ENCODE results near the gene COL4A4.

Gene COL4A4

GRCh38 chr2:227057060-227057459 is 106.9 kb downstream of the COL4A4 start:
- no peak for DNase-seq (ENCODE audit: extremely low read depth, insufficient read length)

DNA sequence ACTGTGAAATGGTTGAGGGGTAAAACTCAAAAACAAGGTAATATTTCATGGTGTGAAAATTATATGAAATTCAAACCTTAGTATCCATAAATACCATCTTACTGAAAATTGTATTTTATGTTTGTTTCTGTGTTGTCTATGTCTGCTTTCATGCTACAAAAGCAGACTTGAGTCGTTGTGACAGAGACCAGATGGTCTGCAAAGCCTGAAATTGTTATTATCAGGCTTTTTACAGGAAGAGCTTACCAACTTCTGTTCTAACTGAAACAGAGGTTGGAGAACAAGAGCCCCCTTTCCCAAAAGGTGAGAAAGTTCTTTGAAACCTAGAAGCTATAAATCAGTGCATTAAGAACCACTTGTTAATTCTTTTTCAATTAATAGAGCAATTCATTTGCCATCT is 110.0 kb downstream of the COL4A4 start:
- TF ChIP-seq, protein P1, sequence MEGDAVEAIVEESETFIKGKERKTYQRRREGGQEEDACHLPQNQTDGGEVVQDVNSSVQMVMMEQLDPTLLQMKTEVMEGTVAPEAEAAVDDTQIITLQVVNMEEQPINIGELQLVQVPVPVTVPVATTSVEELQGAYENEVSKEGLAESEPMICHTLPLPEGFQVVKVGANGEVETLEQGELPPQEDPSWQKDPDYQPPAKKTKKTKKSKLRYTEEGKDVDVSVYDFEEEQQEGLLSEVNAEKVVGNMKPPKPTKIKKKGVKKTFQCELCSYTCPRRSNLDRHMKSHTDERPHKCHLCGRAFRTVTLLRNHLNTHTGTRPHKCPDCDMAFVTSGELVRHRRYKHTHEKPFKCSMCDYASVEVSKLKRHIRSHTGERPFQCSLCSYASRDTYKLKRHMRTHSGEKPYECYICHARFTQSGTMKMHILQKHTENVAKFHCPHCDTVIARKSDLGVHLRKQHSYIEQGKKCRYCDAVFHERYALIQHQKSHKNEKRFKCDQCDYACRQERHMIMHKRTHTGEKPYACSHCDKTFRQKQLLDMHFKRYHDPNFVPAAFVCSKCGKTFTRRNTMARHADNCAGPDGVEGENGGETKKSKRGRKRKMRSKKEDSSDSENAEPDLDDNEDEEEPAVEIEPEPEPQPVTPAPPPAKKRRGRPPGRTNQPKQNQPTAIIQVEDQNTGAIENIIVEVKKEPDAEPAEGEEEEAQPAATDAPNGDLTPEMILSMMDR (IDR thresholded peaks at IDR 0.05; ENCODE audit: insufficient read depth, low read length, poor library complexity, severe bottlenecking), result no peak
- Histone ChIP-seq H3K4me3 (replicated peaks; ENCODE audit: low read depth, low read length) (no peak overlapping the region), H3K36me3 (ENCODE audit: control insufficient read depth, insufficient read depth, low read length) (peaks cover 3% of the 10 kb centered on the region), H3K27me3 (replicated peaks; ENCODE audit: control insufficient read depth, insufficient read depth, low read length) (no peaks in the 10 kb centered on the region)
- DNase-seq (ENCODE audit: extremely low read depth, insufficient read length), result no peak

More at GRCh38 chr2:227057060-227057459, 106.9 kb downstream of the COL4A4 start:
- H3K36me3 ChIP-seq (ENCODE audit: control insufficient read depth, insufficient read depth, low read length), result no peaks in the 10 kb centered on the region; the same call in 1 of the 2 replicates
- H3K27me3 ChIP-seq (replicated peaks; ENCODE audit: control insufficient read depth, insufficient read depth, low read length), result no peaks in the 10 kb centered on the region
- no peak overlapping the region for H3K4me3 ChIP-seq (replicated peaks; ENCODE audit: low read depth, low read length)
- TF ChIP-seq, protein P1 (IDR thresholded peaks at IDR 0.05; ENCODE audit: insufficient read depth, low read length, poor library complexity, severe bottlenecking), result no peak

GRCh38 chr2:227052879-227053278 is 111.1 kb downstream of the COL4A4 start:
- Histone ChIP-seq H3K4me3 (replicated peaks; ENCODE audit: low read depth, low read length) (no peak overlapping the region), H3K27me3 (replicated peaks; ENCODE audit: control insufficient read depth, insufficient read depth, low read length) (no peaks in the 10 kb centered on the region), H3K36me3 (ENCODE audit: control insufficient read depth, insufficient read depth, low read length) (peaks cover 3% of the 10 kb centered on the region)
- TF ChIP-seq, protein P1 (IDR thresholded peaks at IDR 0.05; ENCODE audit: insufficient read depth, low read length, poor library complexity, severe bottlenecking), result no peak
- no peak for DNase-seq (ENCODE audit: extremely low read depth, insufficient read length)

DNA sequence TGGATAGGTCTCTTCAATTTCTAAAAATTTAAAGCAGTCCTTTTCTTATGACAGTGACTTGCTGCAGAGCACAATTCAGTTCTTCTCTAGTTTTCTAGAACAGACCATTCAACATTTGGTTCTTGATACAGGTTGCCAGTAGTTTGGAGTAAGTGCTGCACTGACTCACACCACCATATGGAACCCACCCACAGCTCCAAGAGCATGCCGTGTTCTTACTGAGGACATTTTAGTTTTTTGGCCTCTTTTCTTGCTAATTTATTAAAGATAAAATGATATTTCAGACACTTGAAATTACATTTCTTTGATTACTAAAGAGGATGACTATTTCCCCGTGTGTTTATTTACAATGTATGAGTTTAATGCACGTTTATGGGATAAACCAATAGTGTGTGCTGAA is 120.0 kb downstream of the COL4A4 start:
- Histone ChIP-seq H3K27me3 (replicated peaks; ENCODE audit: control insufficient read depth, insufficient read depth, low read length) (no peaks in the 10 kb centered on the region), H3K36me3 (ENCODE audit: control insufficient read depth, insufficient read depth, low read length) (no peaks in the 10 kb centered on the region), H3K4me3 (replicated peaks; ENCODE audit: low read depth, low read length) (no peak overlapping the region)
- no peak for DNase-seq (ENCODE audit: extremely low read depth, insufficient read length)
- TF ChIP-seq, protein P1 (IDR thresholded peaks at IDR 0.05; ENCODE audit: insufficient read depth, low read length, poor library complexity, severe bottlenecking), result no peak

- no peak overlapping the region for H3K4me3 ChIP-seq (replicated peaks; ENCODE audit: low read depth, low read length)
- H3K36me3 ChIP-seq (ENCODE audit: control insufficient read depth, insufficient read depth, low read length), result no peaks in the 10 kb centered on the region
- no peaks in the 10 kb centered on the region for H3K27me3 ChIP-seq (replicated peaks; ENCODE audit: control insufficient read depth, insufficient read depth, low read length)
- no peak for DNase-seq (ENCODE audit: extremely low read depth, insufficient read length)
- TF ChIP-seq, protein P1 (IDR thresholded peaks at IDR 0.05; ENCODE audit: insufficient read depth, low read length, poor library complexity, severe bottlenecking), result no peak
These were observed 125.3 kb downstream of the COL4A4 start for GRCh38 chr2:227038550-227039189.

GRCh38 chr2:227036527-227036926 is 127.5 kb downstream of the COL4A4 start:
- no peaks in the 10 kb centered on the region for H3K27me3 ChIP-seq (replicated peaks; ENCODE audit: control insufficient read depth, insufficient read depth, low read length)
- H3K4me3 ChIP-seq (replicated peaks; ENCODE audit: low read depth, low read length), result no peak overlapping the region
- TF ChIP-seq, protein P1 (IDR thresholded peaks at IDR 0.05; ENCODE audit: insufficient read depth, low read length, poor library complexity, severe bottlenecking), result no peak
- no peaks in the 10 kb centered on the region for H3K36me3 ChIP-seq (ENCODE audit: control insufficient read depth, insufficient read depth, low read length)
- no peak for DNase-seq (ENCODE audit: extremely low read depth, insufficient read length)
